ENCODE results near the gene DPH2.
A peak's percentile ranks its signal among the peaks of the same experiment; 100 is the strongest.

DPH2 gene

GRCh38 chr1:43969416-43969745 is 429 bp upstream of the DPH2 start:
- no peak for DNase-seq (ENCODE audit: low spot score)

- DNase-seq (ENCODE audit: low spot score) = no peak
Observed at GRCh38 chr1:43970502-43970901, 692 bp downstream of the DPH2 start.

- DNase-seq (ENCODE audit: low spot score) = no peak
Observed at GRCh38 chr1:43970911-43971310, 1.1 kb downstream of the DPH2 start.

GRCh38 chr1:43971336-43971980 is 1.6 kb downstream of the DPH2 start:
- no peak for DNase-seq (ENCODE audit: low spot score)

- DNase-seq (ENCODE audit: low spot score) = no peak
Observed at GRCh38 chr1:43973981-43974442, 4.2 kb downstream of the DPH2 start.

GRCh38 chr1:43974443-43975248 is 4.8 kb downstream of the DPH2 start, which contains the start of gene ATP6V0B:
Gene ATP6V0B (plus strand): TSS chr1:43974960. CDS start chr1:43975041, 81 bp downstream.
- peak; percentile 95 for DNase-seq (ENCODE audit: low spot score)

GRCh38 chr1:43975249-43975961 is 5.6 kb downstream of the DPH2 start:
- peak; percentile 29 for DNase-seq (ENCODE audit: low spot score)

GRCh38 chr1:43976045-43976444 is 6.2 kb downstream of the DPH2 start:
- no peak for DNase-seq (ENCODE audit: low spot score)

GRCh38 chr1:43976890-43977289 is 7.1 kb downstream of the DPH2 start:
- no peak for DNase-seq (ENCODE audit: low spot score)

GRCh38 chr1:43977376-43978263 is 7.8 kb downstream of the DPH2 start:
- no peak for DNase-seq (ENCODE audit: low spot score)

- DNase-seq (ENCODE audit: low spot score) = no peak
Observed at GRCh38 chr1:43978264-43978550, 8.4 kb downstream of the DPH2 start.

- DNase-seq (ENCODE audit: low spot score) = no peak
Observed at GRCh38 chr1:43978551-43979260, 8.9 kb downstream of the DPH2 start, which contains the start of gene B4GALT2. Gene B4GALT2 (plus strand): TSS chr1:43979210. CDS start chr1:43981161, 1,951 bp downstream.

GRCh38 chr1:43979261-43979527 is 9.4 kb downstream of the DPH2 start:
- DNase-seq (ENCODE audit: low spot score) = no peak

- DNase-seq (ENCODE audit: low spot score) = no peak
Observed at GRCh38 chr1:43979528-43980254, 9.9 kb downstream of the DPH2 start.

- no peak for DNase-seq (ENCODE audit: low spot score)
Observed at GRCh38 chr1:43980255-43981134, 10.7 kb downstream of the DPH2 start.

- no peak for DNase-seq (ENCODE audit: low spot score)
Observed at GRCh38 chr1:43981135-43981491, 11.3 kb downstream of the DPH2 start.

GRCh38 chr1:43981636-43982035 is 11.8 kb downstream of the DPH2 start:
- DNase-seq (ENCODE audit: low spot score) = no peak

- no peak for DNase-seq (ENCODE audit: low spot score)
Observed at GRCh38 chr1:43982241-43982640, 12.4 kb downstream of the DPH2 start.

- no peak for DNase-seq (ENCODE audit: low spot score)
Observed at GRCh38 chr1:43982808-43983207, 13.0 kb downstream of the DPH2 start.

Measured in COLO829 (cell line).